H9 (cell line): ENCODE data around the gene AFAP1. TPM values are rescaled to one million over a fixed set of nuclear protein-coding genes. Genes with fewer than 3 reads are reported as not detected.

Experiments
- DNase-seq: peaks from one replicate; pipeline ENCODE4 v3.0.0-alpha.2; 2017
- H2AFZ ChIP-seq: one replicate; pipeline ENCODE4 v1.6.1; 2013; ENCODE audit warnings: mild to moderate bottlenecking, low read length, control low read depth, moderate library complexity
- H2AK5ac ChIP-seq: 2 replicates; pipeline ENCODE4 v1.6.1; 2013; ENCODE audit warnings: low read length, control low read depth, mixed read lengths; ENCODE audit not compliant: insufficient read length
- H2BK120ac ChIP-seq: one replicate; pipeline ENCODE4 v1.6.1; 2013; ENCODE audit warnings: low read depth, mild to moderate bottlenecking, low read length, control low read depth, inconsistent platforms; ENCODE audit not compliant: poor library complexity, severe bottlenecking
- H2BK12ac ChIP-seq: 2 replicates; pipeline ENCODE4 v1.6.1; 2013; ENCODE audit warnings: low read length, control low read depth, mixed read lengths, low read depth; ENCODE audit not compliant: insufficient read length
- H2BK15ac ChIP-seq: 2 replicates; pipeline ENCODE4 v1.6.1; 2013; ENCODE audit warnings: low read depth, low read length, control low read depth
- H2BK20ac ChIP-seq: one replicate; pipeline ENCODE4 v1.6.1; 2013; ENCODE audit warnings: low read depth, mild to moderate bottlenecking, low read length, control low read depth, inconsistent platforms; ENCODE audit not compliant: poor library complexity, severe bottlenecking
- H2BK5ac ChIP-seq: 2 replicates; pipeline ENCODE4 v1.6.1; 2013; ENCODE audit warnings: low read length, control low read depth, mixed read lengths; ENCODE audit not compliant: insufficient read length
- H3K14ac ChIP-seq: 2 replicates; pipeline ENCODE4 v1.6.1; 2013; ENCODE audit warnings: low read length, control low read depth; ENCODE audit not compliant: insufficient read depth
- H3K18ac ChIP-seq: 2 replicates; pipeline ENCODE4 v1.6.1; 2013; ENCODE audit warnings: low read depth, mild to moderate bottlenecking, mixed read lengths, low read length, control low read depth; ENCODE audit not compliant: insufficient read length
- H3K23ac ChIP-seq: 2 replicates; pipeline ENCODE4 v1.6.1; 2013; ENCODE audit warnings: low read length, control low read depth, mixed read lengths, low read depth; ENCODE audit not compliant: insufficient read length
- H3K23me2 ChIP-seq: 2 replicates; pipeline ENCODE4 v1.6.1; 2013; ENCODE audit warnings: low read depth, mild to moderate bottlenecking, mixed read lengths, low read length, control low read depth; ENCODE audit not compliant: insufficient read length, poor library complexity, severe bottlenecking
- H3K27ac ChIP-seq: 2 replicates; pipeline ENCODE4 v1.5.1; 2013; ENCODE audit warnings: low read length, control low read depth, mixed read lengths, low read depth; ENCODE audit not compliant: insufficient read length
- H3K27me3 ChIP-seq: 2 replicates; pipeline ENCODE4 v1.6.1; 2013; ENCODE audit warnings: low read length, control low read depth, inconsistent platforms; ENCODE audit not compliant: insufficient read depth
- H3K4ac ChIP-seq: 2 replicates; pipeline ENCODE4 v1.6.1; 2013; ENCODE audit warnings: low read depth, mild to moderate bottlenecking, control low read depth, inconsistent platforms, low read length, moderate library complexity
- H3K4me1 ChIP-seq: 2 replicates; pipeline ENCODE4 v1.6.1; 2013; ENCODE audit warnings: low read length, control low read depth, inconsistent platforms; ENCODE audit not compliant: insufficient read depth
- H3K4me2 ChIP-seq: 2 replicates; pipeline ENCODE4 v1.6.1; 2013; ENCODE audit warnings: low read length, control low read depth, mixed read lengths; ENCODE audit not compliant: insufficient read length, insufficient read depth
- H3K56ac ChIP-seq: 2 replicates; pipeline ENCODE4 v1.6.1; 2013; ENCODE audit warnings: low read depth, mild to moderate bottlenecking, mixed read lengths, low read length, control low read depth; ENCODE audit not compliant: insufficient read length
- H3K79me1 ChIP-seq: 2 replicates; pipeline ENCODE4 v1.6.1; 2013; ENCODE audit warnings: low read depth, mild to moderate bottlenecking, moderate library complexity, low read length, control low read depth, inconsistent platforms; ENCODE audit not compliant: insufficient read depth, poor library complexity, severe bottlenecking
- H3K79me2 ChIP-seq: 2 replicates; pipeline ENCODE4 v1.6.1; 2013; ENCODE audit warnings: low read length, control low read depth, inconsistent platforms; ENCODE audit not compliant: insufficient read depth
- H3K9ac ChIP-seq: 2 replicates; pipeline ENCODE4 v1.6.1; 2013; ENCODE audit warnings: low read length, control low read depth, mixed read lengths; ENCODE audit not compliant: insufficient read length; ENCODE audit errors: extremely low read depth
- H3K9me3 ChIP-seq: one replicate; pipeline ENCODE4 v1.6.1; 2013; ENCODE audit warnings: low read depth, low read length, inconsistent platforms; ENCODE audit not compliant: control insufficient read depth
- H3T11ph ChIP-seq: one replicate; pipeline ENCODE4 v1.6.1; 2013; ENCODE audit warnings: mild to moderate bottlenecking, low read length, control low read depth, inconsistent platforms
- H4K20me1 ChIP-seq: one replicate; pipeline ENCODE4 v1.6.1; 2013; ENCODE audit not compliant: control insufficient read depth, insufficient read length, insufficient read depth
- H4K5ac ChIP-seq: 2 replicates; pipeline ENCODE4 v1.6.1; 2013; ENCODE audit warnings: low read depth, mild to moderate bottlenecking, mixed read lengths, low read length, control low read depth; ENCODE audit not compliant: insufficient read length
- H4K8ac ChIP-seq: replicated peaks from 2 replicates; pipeline ENCODE4 v1.6.1; 2013; ENCODE audit warnings: low read length, control low read depth, mixed read lengths, low read depth; ENCODE audit not compliant: insufficient read length
- H4K91ac ChIP-seq: 2 replicates; pipeline ENCODE4 v1.6.1; 2013; ENCODE audit warnings: low read depth, mild to moderate bottlenecking, moderate library complexity, mixed read lengths, low read length, control low read depth; ENCODE audit not compliant: insufficient read length
- H3K27ac Mint-ChIP-seq, 3 experiments: 2 replicates in 2 of 3; 3 replicates in 1 of 3; pipeline ENCODE4 v1.8.0; 2020 to 2021; ENCODE audit warnings: mixed read lengths in 3 of 3, mild to moderate bottlenecking in 1 of 3, moderate library complexity in 1 of 3
- H3K27me3 Mint-ChIP-seq: 2 replicates; pipeline ENCODE4 v1.8.0; 2021; ENCODE audit warnings: low read depth, mild to moderate bottlenecking, moderate library complexity, mixed read lengths
- H3K36me3 Mint-ChIP-seq, 3 experiments: 2 replicates in 2 of 3; 3 replicates in 1 of 3; pipeline ENCODE4 v1.8.0; 2020 to 2021; ENCODE audit warnings: low read depth in 3 of 3, mixed read lengths in 3 of 3; ENCODE audit not compliant: insufficient read depth in 1 of 3
- H3K4me1 Mint-ChIP-seq, 2 experiments: 2 replicates each; pipeline ENCODE4 v1.8.0; 2020; ENCODE audit warnings: mixed read lengths in 2 of 2
- H3K4me3 Mint-ChIP-seq, 2 experiments: 2 replicates in 1 of 2; 3 replicates in 1 of 2; pipeline ENCODE4 v1.8.0; 2020 to 2021; ENCODE audit warnings: mild to moderate bottlenecking in 2 of 2, mixed read lengths in 2 of 2, moderate library complexity in 1 of 2
- H3K9me3 Mint-ChIP-seq, 2 experiments: 2 replicates in 1 of 2; 3 replicates in 1 of 2; pipeline ENCODE4 v1.8.0; 2020; ENCODE audit warnings: mild to moderate bottlenecking in 2 of 2, mixed read lengths in 2 of 2, moderate library complexity in 1 of 2
- CTCF ChIP-seq: fragments of 200-600 bp; sonication (generic); conservative IDR thresholded peaks from 3 replicates; pipeline ENCODE4 v1.8.0; 2021; ENCODE audit warnings: antibody characterized with exemption, mild to moderate bottlenecking
- WGBS: extraction: QIAGEN DNeasy Blood & Tissue Kit; methylation state at CpG from one replicate; pipeline ENCODE4 v1.1.7; 2013; ENCODE audit warnings: missing lambda C conversion rate, low lambda C conversion rate, mixed read lengths; ENCODE audit not compliant: insufficient read length; ENCODE audit errors: extremely low coverage; 5-methylcytosine and 5-hydroxymethylcytosine counted together
- total RNA-seq: library from RNA; stranded (reverse); gene quantifications from 2 replicates; pipeline ENCODE4 v1.2.1, GENCODE V29; 2021

The AFAP1 gene
- total RNA-seq, 1 experiment from 2014 or later = 6.5 TPM

- Histone ChIP-seq H3K4ac (no peak overlapping the region), H3K79me1 (no peaks in the 10 kb centered on the region), H3K27me3 (no peaks in the 10 kb centered on the region), H3K79me2 (no peaks in the 10 kb centered on the region), H3K18ac (no peak overlapping the region), H4K8ac (no peak overlapping the region), H4K20me1 (no peaks in the 10 kb centered on the region), H3K9ac (no peak overlapping the region), H3K56ac (no peak overlapping the region), H2BK20ac (no peak overlapping the region), H2AFZ (no peak overlapping the region), H3K14ac (no peak overlapping the region), H3K4me2 (no peak overlapping the region), H2BK5ac (no peak overlapping the region), H4K91ac (no peak overlapping the region), H4K5ac (no peak overlapping the region), H3K23me2 (no peaks in the 10 kb centered on the region), H3K23ac (no peak overlapping the region), H3K9me3 (no peaks in the 10 kb centered on the region), H3K4me1 (no peaks in the 10 kb centered on the region; the same call in 1 of the 2 replicates), H2BK12ac (no peak overlapping the region), H3K27ac (no peak overlapping the region), H2AK5ac (no peak overlapping the region), H2BK120ac (no peak overlapping the region), H3T11ph (no peak overlapping the region), H2BK15ac (no peak overlapping the region)
- TF ChIP-seq CTCF = no peak
- peaks cover 21 to 25% of the 10 kb centered on the region in 2 experiments for H3K4me1 Mint-ChIP-seq
- no peak for DNase-seq
- WGBS = no CpG with 5 or more reads among the region's 4 CpGs
- H3K27me3 Mint-ChIP-seq = no peaks in the 10 kb centered on the region
- H3K36me3 Mint-ChIP-seq = peaks cover 0 to 14% (median 10%) of the 10 kb centered on the region in 3 experiments; a peak in 5 of 7 replicates
- H3K4me3 Mint-ChIP-seq = no peak overlapping the region
- H3K27ac Mint-ChIP-seq = no peak overlapping the region; a peak in 1 of 7 replicates
- H3K9me3 Mint-ChIP-seq = no peaks in the 10 kb centered on the region
Measured at GRCh38 chr4:7839856-7840255, 99.8 kb downstream of the AFAP1 start.
